ENCODE measurements around the gene LLCFC1. TPM values are rescaled to one million over a fixed set of nuclear protein-coding genes. Genes with fewer than 3 reads are reported as not detected.

The LLCFC1 gene
- total and polyA plus RNA-seq, 2 donors from 2014 or later = not detected

DNA sequence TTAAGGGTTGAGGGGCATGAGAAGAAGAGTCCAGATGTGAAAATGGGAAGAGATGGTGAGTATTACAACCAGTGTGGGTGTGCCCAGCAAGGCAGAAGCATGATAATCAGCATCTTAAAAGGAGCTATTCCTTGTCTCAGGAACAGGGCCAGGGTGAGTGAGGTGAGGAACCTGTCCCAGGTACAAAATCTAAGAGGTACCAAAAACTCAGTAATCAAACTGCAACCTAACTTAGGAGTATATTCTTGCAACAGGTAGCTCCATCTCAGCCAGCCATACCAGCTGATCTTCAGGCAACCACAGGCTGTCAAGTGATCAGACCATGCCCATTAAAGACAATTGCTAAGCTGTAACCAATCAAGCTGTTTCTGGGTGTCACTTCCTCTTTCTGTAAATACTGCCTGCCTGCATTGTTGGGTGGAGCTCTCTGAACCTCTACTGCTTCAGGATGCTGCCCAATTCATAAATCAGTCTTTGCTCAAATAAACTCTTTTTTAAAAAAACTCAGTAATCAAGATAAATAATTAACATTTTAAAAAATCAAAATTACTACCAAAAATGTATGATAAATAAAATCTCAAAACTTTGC is 15.5 kb downstream of the LLCFC1 start:
- intact Hi-C loops (cut with DNase I) = no loop called here
- H3K9me3 ChIP-seq (ENCODE audit: control insufficient read depth in 2 of 3, insufficient read depth in 1 of 3, low read length in 3 of 3) = peaks cover 0 to 3% (median 0%) of the 10 kb centered on the region in 3 donors
- no peak overlapping the region for H3K4me3 ChIP-seq (ENCODE audit: low read length in 3 of 3)
- TF ChIP-seq, protein P1, sequence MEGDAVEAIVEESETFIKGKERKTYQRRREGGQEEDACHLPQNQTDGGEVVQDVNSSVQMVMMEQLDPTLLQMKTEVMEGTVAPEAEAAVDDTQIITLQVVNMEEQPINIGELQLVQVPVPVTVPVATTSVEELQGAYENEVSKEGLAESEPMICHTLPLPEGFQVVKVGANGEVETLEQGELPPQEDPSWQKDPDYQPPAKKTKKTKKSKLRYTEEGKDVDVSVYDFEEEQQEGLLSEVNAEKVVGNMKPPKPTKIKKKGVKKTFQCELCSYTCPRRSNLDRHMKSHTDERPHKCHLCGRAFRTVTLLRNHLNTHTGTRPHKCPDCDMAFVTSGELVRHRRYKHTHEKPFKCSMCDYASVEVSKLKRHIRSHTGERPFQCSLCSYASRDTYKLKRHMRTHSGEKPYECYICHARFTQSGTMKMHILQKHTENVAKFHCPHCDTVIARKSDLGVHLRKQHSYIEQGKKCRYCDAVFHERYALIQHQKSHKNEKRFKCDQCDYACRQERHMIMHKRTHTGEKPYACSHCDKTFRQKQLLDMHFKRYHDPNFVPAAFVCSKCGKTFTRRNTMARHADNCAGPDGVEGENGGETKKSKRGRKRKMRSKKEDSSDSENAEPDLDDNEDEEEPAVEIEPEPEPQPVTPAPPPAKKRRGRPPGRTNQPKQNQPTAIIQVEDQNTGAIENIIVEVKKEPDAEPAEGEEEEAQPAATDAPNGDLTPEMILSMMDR (IDR thresholded peaks at IDR 0.05; ENCODE audit: borderline replicate concordance, extremely low read depth, insufficient read depth) = no peak
- H3K4me1 ChIP-seq (ENCODE audit: control insufficient read depth in 2 of 3, insufficient read depth in 2 of 3, low read depth in 1 of 3, low read length in 3 of 3) = no peaks in the 10 kb centered on the region
- no peak for FAIRE-seq
- DNase-seq = no peak
- no peaks in the 10 kb centered on the region for H3K27me3 ChIP-seq (ENCODE audit: control insufficient read depth, insufficient read depth, low read length)
- H3K36me3 ChIP-seq (ENCODE audit: control insufficient read depth in 2 of 3, insufficient read depth in 3 of 3, low read length in 3 of 3) = no peaks in the 10 kb centered on the region
- H3K27ac ChIP-seq (ENCODE audit: low read depth in 2 of 2, low read length in 2 of 2) = no peak overlapping the region
- H3K9ac ChIP-seq (ENCODE audit: low read length in 3 of 3) = no peak overlapping the region

DNA sequence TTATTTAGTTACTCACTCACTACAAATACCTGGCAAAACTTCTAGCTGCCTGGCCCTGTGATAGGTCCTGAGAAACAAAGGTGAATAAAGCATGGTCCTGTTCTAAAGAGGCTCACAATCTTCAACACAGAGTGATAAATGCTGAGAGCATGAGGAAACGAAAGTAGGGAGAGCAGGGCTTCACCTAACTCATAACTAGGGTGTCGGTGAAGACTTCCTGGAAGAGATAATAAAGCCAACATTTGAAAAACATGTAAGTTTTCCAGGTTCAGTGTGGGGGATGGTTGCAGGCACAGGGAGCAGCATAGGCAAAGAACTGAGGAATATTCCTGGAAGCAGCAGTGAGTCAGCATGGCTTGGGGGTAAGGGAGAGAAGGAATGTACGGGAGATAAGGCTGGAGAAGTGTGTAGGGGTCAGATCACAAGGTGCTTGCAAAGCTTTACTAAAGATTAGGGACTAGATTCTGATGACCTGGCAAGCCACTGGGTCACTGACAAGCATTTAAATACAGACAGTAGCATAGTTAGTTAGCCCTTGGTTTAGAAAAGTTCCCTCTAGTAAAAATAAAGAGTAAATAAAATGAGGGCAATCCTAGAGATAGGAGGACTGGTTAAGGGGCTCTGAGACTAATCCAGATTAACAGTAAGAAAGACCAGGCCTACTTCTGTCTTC is 17.8 kb downstream of the LLCFC1 start:
- Histone ChIP-seq H3K9ac (ENCODE audit: low read length in 3 of 3) (no peak overlapping the region), H3K4me1 (ENCODE audit: control insufficient read depth in 2 of 3, insufficient read depth in 2 of 3, low read depth in 1 of 3, low read length in 3 of 3) (no peaks in the 10 kb centered on the region), H3K27me3 (ENCODE audit: control insufficient read depth, insufficient read depth, low read length) (no peaks in the 10 kb centered on the region), H3K36me3 (ENCODE audit: control insufficient read depth in 2 of 3, insufficient read depth in 3 of 3, low read length in 3 of 3) (no peaks in the 10 kb centered on the region), H3K9me3 (ENCODE audit: control insufficient read depth in 2 of 3, insufficient read depth in 1 of 3, low read length in 3 of 3) (peaks cover 0 to 3% (median 0%) of the 10 kb centered on the region in 3 donors), H3K4me3 (ENCODE audit: low read length in 3 of 3) (no peak overlapping the region), H3K27ac (ENCODE audit: low read depth in 2 of 2, low read length in 2 of 2) (no peak overlapping the region)
- TF ChIP-seq, protein P1 (IDR thresholded peaks at IDR 0.05; ENCODE audit: borderline replicate concordance, extremely low read depth, insufficient read depth) = no peak
- intact Hi-C loops (cut with DNase I) = no loop called here
- FAIRE-seq (no peak), DNase-seq (no peak)

DNA sequence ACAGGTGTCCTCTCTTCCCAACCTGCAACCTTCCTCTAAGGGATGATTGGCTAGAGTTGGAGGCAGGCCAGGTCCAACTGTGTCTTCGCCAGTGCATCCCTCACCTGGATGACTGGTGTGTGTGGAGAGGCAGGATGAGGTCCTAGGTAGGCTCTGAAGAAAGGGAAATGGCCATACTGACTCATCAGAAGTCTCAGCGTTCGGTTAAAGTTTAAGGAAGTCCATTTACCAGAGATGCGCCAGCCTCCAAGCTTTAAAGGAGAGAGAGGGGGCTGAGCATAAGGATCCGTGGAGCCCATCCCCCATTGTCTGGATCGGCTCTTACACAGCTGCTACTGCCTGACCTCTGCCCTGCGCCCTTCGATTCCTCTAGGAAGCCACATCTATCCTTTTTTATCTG is 18.4 kb downstream of the LLCFC1 start:
- TF ChIP-seq, protein P1 (IDR thresholded peaks at IDR 0.05; ENCODE audit: borderline replicate concordance, extremely low read depth, insufficient read depth) = no peak
- H3K36me3 ChIP-seq (ENCODE audit: control insufficient read depth in 2 of 3, insufficient read depth in 3 of 3, low read length in 3 of 3) = no peaks in the 10 kb centered on the region
- FAIRE-seq (no peak), DNase-seq (no peak)
- intact Hi-C loops (cut with DNase I) = no loop called here
- H3K27ac ChIP-seq (ENCODE audit: low read depth in 2 of 2, low read length in 2 of 2) = no peak overlapping the region
- H3K4me3 ChIP-seq (ENCODE audit: low read length in 3 of 3) = no peak overlapping the region
- no peak overlapping the region for H3K9ac ChIP-seq (ENCODE audit: low read length in 3 of 3)
- H3K4me1 ChIP-seq (ENCODE audit: control insufficient read depth in 2 of 3, insufficient read depth in 2 of 3, low read depth in 1 of 3, low read length in 3 of 3) = peaks cover 0 to under 1% (median 0%) of the 10 kb centered on the region in 3 donors
- H3K27me3 ChIP-seq (ENCODE audit: control insufficient read depth, insufficient read depth, low read length) = no peaks in the 10 kb centered on the region
- peaks cover 0 to 3% (median 0%) of the 10 kb centered on the region in 3 donors for H3K9me3 ChIP-seq (ENCODE audit: control insufficient read depth in 2 of 3, insufficient read depth in 1 of 3, low read length in 3 of 3)

All from kidney (tissue), 14 donors.